PC-9 (cell line): Measurements from ENCODE around the gene TMEM161B.

ENCODE experiments used
- CTCF ChIP-seq: fragments of 200-600 bp; sonication (generic); conservative IDR thresholded peaks from 2 replicates; pipeline ENCODE4 v1.6.1; 2017; ENCODE audit warnings: mixed run types, antibody characterized with exemption, mild to moderate bottlenecking, moderate library complexity
- EZH2 ChIP-seq: fragments of 200-600 bp; sonication (generic); IDR thresholded peaks from 2 replicates; pipeline ENCODE4 v1.8.0; 2017; ENCODE audit warnings: antibody characterized with exemption, low read depth

- TF ChIP-seq CTCF, result no peak
- TF ChIP-seq EZH2, result no peak
Measured at GRCh38 chr5:88298425-88298824, 29.8 kb upstream of the TMEM161B start.
